Measurements from ENCODE around the gene DYNLT2B.
"Not testable (repeated sequence)": the region's sequence is repeated elsewhere in the genome, so short reads cannot be mapped to it uniquely, and the experiment has no call there.

DNA sequence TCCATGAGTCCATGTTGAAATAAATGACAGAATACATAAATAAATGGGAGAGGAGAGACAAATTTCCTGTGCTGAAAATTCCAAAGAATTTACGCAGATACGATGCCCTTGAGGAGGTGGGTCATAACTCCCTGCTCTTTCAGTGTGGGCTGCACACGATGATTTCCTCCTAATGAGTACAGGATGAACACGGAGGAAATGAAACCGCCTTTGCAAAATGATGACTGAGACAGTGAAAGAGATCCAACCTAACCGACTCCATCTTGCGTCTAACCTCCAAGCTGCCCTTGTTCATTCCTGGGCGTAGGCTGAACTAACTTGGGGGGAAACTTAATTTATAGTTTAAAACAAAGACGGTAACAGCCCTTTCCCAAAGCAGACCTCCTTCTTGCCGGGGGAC, 15.5 kb downstream of the DYNLT2B start:
- TF ChIP-seq CTCF, EZH2phosphoT487 (IDR thresholded peaks at IDR 0.05): not testable (repeated sequence)

All from neural progenitor cell (in vitro differentiated cells).